ENCODE data around the gene HABP2. TPM values are rescaled to one million over a fixed set of nuclear protein-coding genes. Genes with fewer than 3 reads are reported as not detected.

HABP2 gene
- total and polyA plus RNA-seq, 9 of the 15 experiments (the other 6 are each of a cell fraction or from before 2014, with no cell fraction given), result 0.09 TPM; not detected in 8

DNA sequence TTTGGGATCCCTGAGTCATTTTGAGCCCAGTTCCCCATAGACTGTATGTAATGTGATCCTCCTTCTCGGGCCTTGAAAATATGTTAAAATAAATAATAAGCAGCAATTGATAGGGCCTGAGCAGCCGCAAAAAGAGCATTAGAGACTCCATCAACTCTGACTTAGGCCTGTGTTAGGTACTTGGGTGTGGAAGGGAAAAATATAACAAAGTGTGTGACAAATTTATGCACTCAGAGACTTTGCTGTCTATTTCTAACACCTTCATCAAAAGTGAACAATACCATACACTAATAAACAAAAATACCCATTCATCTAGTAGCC, 31.4 kb upstream of the HABP2 start:
- Histone ChIP-seq H3K9me3 (replicated peaks; ENCODE audit: control insufficient read depth, insufficient read depth, low read depth, low read length) (no peaks in the 10 kb centered on the region), H3K79me2 (ENCODE audit: control insufficient read depth, insufficient read depth, low read length) (no peaks in the 10 kb centered on the region), H3K27ac (ENCODE audit: extremely low read depth, low read depth, low read length) (no peak overlapping the region), H3K4me3 (no peak overlapping the region), H3K27me3 (ENCODE audit: control insufficient read depth in 2 of 2, insufficient read depth in 2 of 2, low read length in 2 of 2) (peaks cover 0 to 8% of the 10 kb centered on the region in 2 experiments; a peak in 2 of 5 replicates), H2AFZ (ENCODE audit: low read depth, low read length) (no peak overlapping the region), H3K4me1 (replicated peaks in 1 of 2; ENCODE audit: control insufficient read depth in 2 of 2, insufficient read depth in 2 of 2, low read length in 2 of 2) (no peaks in the 10 kb centered on the region), H3K9ac (ENCODE audit: insufficient read depth in 1 of 2, low read depth in 2 of 2, low read length in 2 of 2) (no peak overlapping the region), H3K36me3 (ENCODE audit: control insufficient read depth, insufficient read depth, low read length) (no peaks in the 10 kb centered on the region), H4K20me1 (replicated peaks; ENCODE audit: control insufficient read depth, insufficient read depth, low read length) (0 out of 2 replicates have a peak, but pooled peaks cover 2% of the 10 kb centered on the region), H3K9me1 (ENCODE audit: control insufficient read depth, insufficient read depth, low read length) (no peaks in the 10 kb centered on the region), H3K4me2 (ENCODE audit: insufficient read depth, low read length) (no peak overlapping the region)
- in situ Hi-C loops (cut with MboI) (no loop called here), intact Hi-C loops (cut with micrococcal nuclease) (loop anchor here (1.0 to 5.0 kb wide), 2 partner anchors 42 to 69 kb away; no protein-coding TSS in a partner anchor)
- WGBS (ENCODE audit: insufficient coverage, low coverage, missing lambda C conversion rate), result 21% methylated on average over 2 of the region's 2 CpGs
- ATAC-seq, result no peak
- TF ChIP-seq ETV5 (CRISPR knock-in tag; IDR thresholded peaks at IDR 0.05; ENCODE audit: low read depth) (no peak), ZBTB8A (IDR thresholded peaks at IDR 0.05; ENCODE audit: partially characterized antibody) (no peak), ZNF707 (CRISPR knock-in tag; conservative IDR thresholded peaks at IDR 0.05) (no peak), ILF3 (IDR thresholded peaks at IDR 0.05; ENCODE audit: borderline replicate concordance) (no peak), HDAC3 (IDR thresholded peaks at IDR 0.05; ENCODE audit: borderline replicate concordance, partially characterized antibody) (no peak)
- BruUV-seq (replicated peaks), result no TSS peak
- DNase-seq (ENCODE audit: extremely low read depth in 1 of 4, low spot score in 3 of 4), result no peak
- CTCF ChIA-PET (ENCODE audit: low intra/inter-chr PET ratio), result interaction anchor here (0.6 to 1.4 kb wide), 2 partner anchors 42 to 1053 kb away, joined by 3 read pairs; no protein-coding TSS in a partner anchor
- FAIRE-seq, result no peak
- POLR2A ChIA-PET, result interaction anchor here (0.7 kb wide), 1 partner anchor 1032 kb away, joined by 3 read pairs; no protein-coding TSS in a partner anchor

DNA sequence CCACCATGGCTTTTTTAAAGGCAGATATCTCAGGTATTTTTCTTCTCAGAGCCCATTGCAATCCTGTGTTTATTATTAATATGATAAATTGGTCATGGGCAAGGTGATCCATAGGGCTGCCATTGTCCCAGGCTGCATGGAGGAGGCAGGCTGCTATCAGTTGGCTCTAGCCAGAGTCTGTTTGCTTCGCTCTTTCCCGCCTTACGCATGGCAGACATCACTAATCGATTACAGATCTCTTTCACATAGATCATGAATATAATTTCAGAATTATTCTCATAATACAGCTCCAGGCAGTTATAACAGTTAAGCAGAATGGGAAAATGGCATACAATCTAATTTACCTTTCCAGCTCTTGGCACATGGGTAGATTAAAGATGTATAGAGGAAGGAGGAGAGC, 30.4 kb upstream of the HABP2 start:
- H3K4me2 ChIP-seq (ENCODE audit: insufficient read depth, low read length), result no peak overlapping the region
- no peaks in the 10 kb centered on the region for H3K79me2 ChIP-seq (ENCODE audit: control insufficient read depth, insufficient read depth, low read length)
- no peak overlapping the region for H3K9ac ChIP-seq (ENCODE audit: insufficient read depth in 1 of 2, low read depth in 2 of 2, low read length in 2 of 2)
- H3K4me3 ChIP-seq, result no peak overlapping the region
- ATAC-seq, result peak; percentile 72
- in situ Hi-C loops (cut with MboI) (no loop called here), intact Hi-C loops (cut with micrococcal nuclease) (loop anchor here (5.0 kb wide), 1 partner anchor 70 kb away; no protein-coding TSS in a partner anchor)
- no peak overlapping the region for H3K27ac ChIP-seq (ENCODE audit: extremely low read depth, low read depth, low read length)
- no peaks in the 10 kb centered on the region for H3K9me3 ChIP-seq (replicated peaks; ENCODE audit: control insufficient read depth, insufficient read depth, low read depth, low read length)
- no peaks in the 10 kb centered on the region for H3K36me3 ChIP-seq (ENCODE audit: control insufficient read depth, insufficient read depth, low read length)
- no peaks in the 10 kb centered on the region for H3K4me1 ChIP-seq (replicated peaks in 1 of 2; ENCODE audit: control insufficient read depth in 2 of 2, insufficient read depth in 2 of 2, low read length in 2 of 2)
- H3K27me3 ChIP-seq (ENCODE audit: control insufficient read depth in 2 of 2, insufficient read depth in 2 of 2, low read length in 2 of 2), result peaks cover 0 to 6% of the 10 kb centered on the region in 2 experiments; a peak in 2 of 5 replicates
- ChIA-PET CTCF (ENCODE audit: low intra/inter-chr PET ratio) (no interaction called here), POLR2A (no interaction called here)
- H2AFZ ChIP-seq (ENCODE audit: low read depth, low read length), result peak overlapping the region; percentile 55; the same call in 1 of the 2 replicates
- H3K9me1 ChIP-seq (ENCODE audit: control insufficient read depth, insufficient read depth, low read length), result no peaks in the 10 kb centered on the region
- FAIRE-seq, result no peak
- H4K20me1 ChIP-seq (replicated peaks; ENCODE audit: control insufficient read depth, insufficient read depth, low read length), result 0 out of 2 replicates have a peak, but pooled peaks cover 2% of the 10 kb centered on the region
- 10% methylated on average over 4 of the region's 4 CpGs for WGBS (ENCODE audit: insufficient coverage, low coverage, missing lambda C conversion rate)
- peak; percentile 20 to 36 (median 24) for DNase-seq (ENCODE audit: extremely low read depth in 1 of 4, low spot score in 3 of 4)
- BruUV-seq (replicated peaks), result no TSS peak
- TF ChIP-seq, protein P1, sequence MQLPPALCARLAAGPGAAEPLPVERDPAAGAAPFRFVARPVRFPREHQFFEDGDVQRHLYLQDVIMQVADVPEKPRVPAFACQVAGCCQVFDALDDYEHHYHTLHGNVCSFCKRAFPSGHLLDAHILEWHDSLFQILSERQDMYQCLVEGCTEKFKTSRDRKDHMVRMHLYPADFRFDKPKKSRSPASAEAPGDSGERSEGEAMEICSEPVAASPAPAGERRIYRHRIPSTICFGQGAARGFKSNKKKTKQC (CRISPR knock-in tag; IDR thresholded peaks at IDR 0.05), result no peak
- TF ChIP-seq, protein P2, sequence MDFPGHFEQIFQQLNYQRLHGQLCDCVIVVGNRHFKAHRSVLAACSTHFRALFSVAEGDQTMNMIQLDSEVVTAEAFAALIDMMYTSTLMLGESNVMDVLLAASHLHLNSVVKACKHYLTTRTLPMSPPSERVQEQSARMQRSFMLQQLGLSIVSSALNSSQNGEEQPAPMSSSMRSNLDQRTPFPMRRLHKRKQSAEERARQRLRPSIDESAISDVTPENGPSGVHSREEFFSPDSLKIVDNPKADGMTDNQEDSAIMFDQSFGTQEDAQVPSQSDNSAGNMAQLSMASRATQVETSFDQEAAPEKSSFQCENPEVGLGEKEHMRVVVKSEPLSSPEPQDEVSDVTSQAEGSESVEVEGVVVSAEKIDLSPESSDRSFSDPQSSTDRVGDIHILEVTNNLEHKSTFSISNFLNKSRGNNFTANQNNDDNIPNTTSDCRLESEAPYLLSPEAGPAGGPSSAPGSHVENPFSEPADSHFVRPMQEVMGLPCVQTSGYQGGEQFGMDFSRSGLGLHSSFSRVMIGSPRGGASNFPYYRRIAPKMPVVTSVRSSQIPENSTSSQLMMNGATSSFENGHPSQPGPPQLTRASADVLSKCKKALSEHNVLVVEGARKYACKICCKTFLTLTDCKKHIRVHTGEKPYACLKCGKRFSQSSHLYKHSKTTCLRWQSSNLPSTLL (IDR thresholded peaks at IDR 0.05), result no peak
- TF ChIP-seq ZEB2 (IDR thresholded peaks at IDR 0.05) (no peak), GTF2F1 (IDR thresholded peaks at IDR 0.05; ENCODE audit: low read depth, low read length) (no peak), YY1 (IDR thresholded peaks at IDR 0.05; ENCODE audit: borderline replicate concordance in 1 of 3, control insufficient read depth in 1 of 3, extremely low read depth in 1 of 3, insufficient read depth in 3 of 3, insufficient read length in 1 of 3, insufficient replicate concordance in 2 of 3, low read depth in 1 of 3, low read length in 2 of 3) (no peak), ZNF507 (tag; conservative IDR thresholded peaks at IDR 0.05) (no peak), SRF (CRISPR knock-in tag; IDR thresholded peaks at IDR 0.05) (no peak)
